Neural cell (in vitro differentiated cells): ENCODE measurements around the gene AKT1. TPM values are rescaled to one million over a fixed set of nuclear protein-coding genes. Genes with fewer than 3 reads are reported as not detected.

Source experiments
- H2AFZ ChIP-seq: fragments of 200-600, 300-800 bp; sonication (generic), shearing (Covaris generic); 2 replicates; pipeline ENCODE4 v1.6.0; 2014; ENCODE audit warnings: low read depth, mild to moderate bottlenecking, antibody characterized with exemption, low read length, moderate library complexity
- H3F3A ChIP-seq: fragments of 200-600 bp; shearing (Covaris generic); 2 replicates; pipeline ENCODE4 v1.6.1; 2016; ENCODE audit warnings: mild to moderate bottlenecking, moderate library complexity, mixed read lengths, antibody characterized with exemption, low read length; ENCODE audit not compliant: insufficient read depth, poor library complexity, severe bottlenecking
- H3K27ac ChIP-seq: fragments of 200-600, 300-800 bp; sonication (generic), shearing (Covaris generic); 2 replicates; pipeline ENCODE4 v1.5.1; 2014; ENCODE audit warnings: mild to moderate bottlenecking, low read length, moderate library complexity
- H3K27me3 ChIP-seq: fragments of 300-800, 200-600 bp; sonication (generic), shearing (Covaris generic); 2 replicates; pipeline ENCODE4 v1.6.0; 2014; ENCODE audit warnings: mild to moderate bottlenecking, low read depth, low read length, moderate library complexity; ENCODE audit not compliant: insufficient read depth
- H3K36me3 ChIP-seq: fragments of 300-800, 200-600 bp; sonication (generic), shearing (Covaris generic); 2 replicates; pipeline ENCODE4 v1.5.1; 2014; ENCODE audit warnings: mild to moderate bottlenecking, antibody characterized with exemption, low read length, moderate library complexity; ENCODE audit not compliant: insufficient read depth
- H3K4me2 ChIP-seq: fragments of 300-800, 200-600 bp; sonication (generic), shearing (Covaris generic); 2 replicates; pipeline ENCODE4 v1.6.0; 2014; ENCODE audit warnings: mild to moderate bottlenecking, low read length
- H3K4me3 ChIP-seq: fragments of 300-800, 200-600 bp; sonication (generic), shearing (Covaris generic); 2 replicates; pipeline ENCODE4 v1.5.1; 2014; ENCODE audit warnings: mild to moderate bottlenecking, low read length, moderate library complexity
- H3K79me2 ChIP-seq: fragments of 200-600 bp; shearing (Covaris generic); replicated peaks from 2 replicates; pipeline ENCODE4 v1.6.0; 2014; ENCODE audit warnings: mild to moderate bottlenecking, low read length, moderate library complexity; ENCODE audit not compliant: insufficient read depth
- H3K9ac ChIP-seq: fragments of 300-800, 200-600 bp; sonication (generic), shearing (Covaris generic); 2 replicates; pipeline ENCODE4 v1.6.1; 2016; ENCODE audit warnings: mild to moderate bottlenecking, low read length, mixed read lengths
- H3K9me2 ChIP-seq: fragments of 200-600 bp; shearing (Covaris generic); 2 replicates; pipeline ENCODE4 v1.6.1; 2016; ENCODE audit warnings: mild to moderate bottlenecking, low read length, mixed read lengths; ENCODE audit not compliant: insufficient read depth
- H3K9me3 ChIP-seq: fragments of 200-600, 300-800 bp; sonication (generic), shearing (Covaris generic); 2 replicates; pipeline ENCODE4 v1.6.1; 2016; ENCODE audit warnings: mild to moderate bottlenecking, mixed run types, low read length, moderate library complexity, mixed read lengths
- H4K20me1 ChIP-seq: fragments of 200-600 bp; shearing (Covaris generic); 2 replicates; pipeline ENCODE4 v1.6.1; 2016; ENCODE audit warnings: mild to moderate bottlenecking, mixed run types; ENCODE audit not compliant: insufficient read depth
- CTCF ChIP-seq: fragments of 450-650 bp; IDR thresholded peaks from 2 replicates; pipeline ENCODE4 v1.5.1; 2014; ENCODE audit warnings: antibody characterized with exemption, mild to moderate bottlenecking, moderate library complexity; ENCODE audit not compliant: poor library complexity, severe bottlenecking
- EP300 ChIP-seq: fragments of 450-650 bp; conservative IDR thresholded peaks from 2 replicates; pipeline ENCODE4 v1.6.1; 2014; ENCODE audit warnings: antibody characterized with exemption, mild to moderate bottlenecking, moderate library complexity; ENCODE audit not compliant: poor library complexity, severe bottlenecking
- EZH2 ChIP-seq: fragments of 200-600, 300-800 bp; shearing (Covaris generic), sonication (generic); IDR thresholded peaks from 2 replicates; pipeline ENCODE4 v1.6.1; 2014; ENCODE audit warnings: antibody characterized with exemption, low read length, borderline replicate concordance, mild to moderate bottlenecking; ENCODE audit not compliant: insufficient read depth, poor library complexity, severe bottlenecking
- MXI1 ChIP-seq: fragments of 450-650 bp; conservative IDR thresholded peaks from 2 replicates; pipeline ENCODE4 v1.6.1; 2014; ENCODE audit warnings: antibody characterized with exemption, mild to moderate bottlenecking; ENCODE audit not compliant: poor library complexity, severe bottlenecking
- POLR2AphosphoS5 ChIP-seq: IDR thresholded peaks from 2 replicates; pipeline ENCODE4 v1.6.1; 2012
- RAD21 ChIP-seq: fragments of 450-650 bp; conservative IDR thresholded peaks from 2 replicates; pipeline ENCODE4 v1.6.1; 2014; ENCODE audit warnings: antibody characterized with exemption, mild to moderate bottlenecking, moderate library complexity
- REST ChIP-seq: IDR thresholded peaks from 2 replicates; pipeline ENCODE4 v1.6.1; 2012; ENCODE audit warnings: borderline replicate concordance
- SMC3 ChIP-seq: fragments of 450-650 bp; conservative IDR thresholded peaks from 2 replicates; pipeline ENCODE4 v1.6.1; 2014; ENCODE audit warnings: antibody characterized with exemption, mild to moderate bottlenecking, moderate library complexity; ENCODE audit not compliant: poor library complexity
- TAF1 ChIP-seq: IDR thresholded peaks from 2 replicates; pipeline ENCODE4 v1.6.1; 2012; ENCODE audit warnings: low read depth
- polyA plus RNA-seq: library from polyadenylated mRNA; depleted of rRNA; stranded (reverse); fragments of >200 nt; gene quantifications from 2 replicates; pipeline ENCODE4 v1.2.3, GENCODE V29; 2014

The AKT1 gene
- polyA plus RNA-seq, 1 donor from 2014 or later = 159 TPM

GRCh38 chr14:104732355-104732804, 63.2 kb downstream of the AKT1 start:
- Histone ChIP-seq H3F3A (no peaks in the 10 kb centered on the region), H3K4me2 (no peak overlapping the region), H2AFZ (no peak overlapping the region), H3K79me2 (no peaks in the 10 kb centered on the region), H3K4me3 (no peak overlapping the region), H3K9ac (no peak overlapping the region), H3K36me3 (no peaks in the 10 kb centered on the region), H3K27me3 (no peaks in the 10 kb centered on the region), H4K20me1 (no peaks in the 10 kb centered on the region), H3K9me3 (no peaks in the 10 kb centered on the region), H3K9me2 (no peaks in the 10 kb centered on the region), H3K27ac (no peak overlapping the region)
- no peak for TF ChIP-seq TAF1
- no peak for TF ChIP-seq REST
- TF ChIP-seq CTCF = no peak
- no peak for TF ChIP-seq RAD21
- no peak for TF ChIP-seq MXI1
- no peak for TF ChIP-seq EP300
- no peak for TF ChIP-seq POLR2AphosphoS5
- no peak for TF ChIP-seq SMC3
- no peak for TF ChIP-seq EZH2

- Histone ChIP-seq H3K79me2 (no peaks in the 10 kb centered on the region), H3K4me3 (no peak overlapping the region), H4K20me1 (no peaks in the 10 kb centered on the region), H3F3A (no peaks in the 10 kb centered on the region), H3K27me3 (no peaks in the 10 kb centered on the region), H3K9me3 (no peaks in the 10 kb centered on the region), H2AFZ (no peak overlapping the region), H3K9me2 (no peaks in the 10 kb centered on the region), H3K27ac (no peak overlapping the region), H3K9ac (no peak overlapping the region), H3K4me2 (no peak overlapping the region), H3K36me3 (no peaks in the 10 kb centered on the region)
- no peak for TF ChIP-seq MXI1
- no peak for TF ChIP-seq TAF1
- TF ChIP-seq SMC3 = no peak
- no peak for TF ChIP-seq EP300
- no peak for TF ChIP-seq RAD21
- no peak for TF ChIP-seq EZH2
- no peak for TF ChIP-seq POLR2AphosphoS5
- TF ChIP-seq REST = no peak
- no peak for TF ChIP-seq CTCF
Observed at GRCh38 chr14:104731320-104732294, 63.9 kb downstream of the AKT1 start.
